Gastrocnemius medialis (tissue), 4 donors: ENCODE results near the gene ABTB2. TPM values are rescaled to one million over a fixed set of nuclear protein-coding genes. Genes with fewer than 3 reads are reported as not detected.

Experiments
- ATAC-seq, 2 donors: fragments of 150-250 bp; one replicate each; pipeline ENCODE4 v1.9.1; 2016
- DNase-seq, 2 donors: peaks; one replicate each; pipeline ENCODE4 v3.0.0-alpha.2; 2019
- H3K27ac ChIP-seq, 4 donors: fragments of 200-600 bp; sonication (generic); 1 replicate in 1 of 4; 2 replicates in 3 of 4; pipeline ENCODE4 v1.5.1; 2016 to 2018; ENCODE audit warnings: mild to moderate bottlenecking in 2 of 4, moderate library complexity in 1 of 4
- H3K27me3 ChIP-seq, 3 donors: fragments of 200-600 bp; sonication (generic) in 2 of 3; 1 replicate in 1 of 3; 2 replicates in 2 of 3; pipeline versions ENCODE4 v1.5.1 to v1.6.0; 2016 to 2019; ENCODE audit warnings: mild to moderate bottlenecking in 1 of 3, moderate library complexity in 1 of 3
- H3K36me3 ChIP-seq, 2 donors: fragments of 200-600 bp; sonication (generic) in 1 of 2; one replicate each; pipeline ENCODE4 v1.5.1; 2017 to 2018
- H3K4me1 ChIP-seq, 2 donors: fragments of 200-600 bp; sonication (generic) in 1 of 2; one replicate each; pipeline ENCODE4 v1.5.1; 2016 to 2017; ENCODE audit warnings: mild to moderate bottlenecking in 2 of 2
- H3K4me3 ChIP-seq, 4 donors: fragments of 200-600 bp; sonication (generic) in 3 of 4; 1 replicate in 1 of 4; 2 replicates in 3 of 4; pipeline ENCODE4 v1.5.1; 2016 to 2019; ENCODE audit warnings: mild to moderate bottlenecking in 2 of 4
- H3K9me3 ChIP-seq, 3 donors: fragments of 200-600 bp; sonication (generic) in 2 of 3; 1 replicate in 1 of 3; 2 replicates in 2 of 3; pipeline ENCODE4 v1.5.1; 2016 to 2019
- CTCF ChIP-seq, 5 experiments: fragments of 450-650 bp in 3 of 5; fragments of 200-600 bp in 2 of 5; sonication (generic) in 2 of 5; IDR thresholded peaks in 4 of 5; conservative IDR thresholded peaks in 1 of 5; 1 replicate in 4 of 5; 2 replicates in 1 of 5; pipeline ENCODE4 v1.5.1; 2016 to 2019; ENCODE audit warnings: antibody characterized with exemption in 5 of 5, mild to moderate bottlenecking in 3 of 5, moderate library complexity in 3 of 5
- POLR2A ChIP-seq, 2 donors: fragments of 450-650 bp; IDR thresholded peaks; one replicate each; pipeline ENCODE4 v1.6.1; 2017; ENCODE audit warnings: antibody characterized with exemption in 2 of 2, mild to moderate bottlenecking in 2 of 2, moderate library complexity in 2 of 2
- in situ Hi-C, 4 donors: fragments of 200-750 bp; cut with MboI; loops; one replicate each; pipeline versions ENCODE4 v1.15.0 to v1.8.0; 2017; ENCODE audit warnings: low sequenced_read_pairs in 4 of 4
- intact Hi-C: fragments of 100-400 bp; cut with DNase I; formaldehyde crosslinking; loops from one replicate; pipeline ENCODE4 v1.15.1; 2023; ENCODE audit warnings: low total_unique reads
- total RNA-seq, 4 donors: library from RNA; depleted of rRNA; stranded (reverse); fragments of >200 nt; gene quantifications; one replicate each; pipeline versions ENCODE4 v1.1.0 to v1.2.3, GENCODE V29; 2016

The ABTB2 gene
- total RNA-seq, 4 donors from 2014 or later: 8.8 to 30.7 (median 12.2) TPM

- no peak overlapping the region for H3K4me3 ChIP-seq
- DNase-seq: no peak
- no peak overlapping the region for H3K27ac ChIP-seq
- in situ Hi-C loops (loop anchor here (5.0 to 25.0 kb wide), 5 partner anchors 131 to 377 kb away; no protein-coding TSS in a partner anchor), intact Hi-C loops (loop anchor here (5.0 kb wide), 1 partner anchor 128 kb away; no protein-coding TSS in a partner anchor)
- H3K9me3 ChIP-seq: no peaks in the 10 kb centered on the region
- no peaks in the 10 kb centered on the region for H3K27me3 ChIP-seq
- TF ChIP-seq POLR2A (IDR thresholded peaks at IDR 0.05) (no peak), CTCF (IDR thresholded peaks at IDR 0.05 in 4 of 5, conservative IDR thresholded peaks at IDR 0.05 in 1 of 5) (no peak)
- no peaks in the 10 kb centered on the region for H3K36me3 ChIP-seq
- H3K4me1 ChIP-seq: no peaks in the 10 kb centered on the region
- no peak for ATAC-seq
Observed at GRCh38 chr11:34364102-34364501, 6.3 kb upstream of the ABTB2 start.

- H3K4me1 ChIP-seq: peaks cover 2 to 5% of the 10 kb centered on the region in 2 donors
- no peak for TF ChIP-seq CTCF (IDR thresholded peaks at IDR 0.05 in 4 of 5, conservative IDR thresholded peaks at IDR 0.05 in 1 of 5)
- TF ChIP-seq POLR2A (IDR thresholded peaks at IDR 0.05): no peak
- H3K27ac ChIP-seq: no peak overlapping the region
- no peak for ATAC-seq
- H3K4me3 ChIP-seq: no peak overlapping the region
- H3K27me3 ChIP-seq: no peaks in the 10 kb centered on the region
- no peak for DNase-seq
- H3K9me3 ChIP-seq: no peaks in the 10 kb centered on the region
- in situ Hi-C loops: loop anchor here (5.0 to 25.0 kb wide), 5 partner anchors 131 to 376 kb away; no protein-coding TSS in a partner anchor
- H3K36me3 ChIP-seq: no peaks in the 10 kb centered on the region
- intact Hi-C loops: loop anchor here (5.0 kb wide), 1 partner anchor 129 kb away; no protein-coding TSS in a partner anchor
Observed at GRCh38 chr11:34363363-34364084, 5.7 kb upstream of the ABTB2 start.

GRCh38 chr11:34360046-34360445, 2.2 kb upstream of the ABTB2 start:
- H3K27me3 ChIP-seq: peaks cover 0 to 7% (median 0%) of the 10 kb centered on the region in 3 donors
- in situ Hi-C loops (loop anchor here (5.0 to 25.0 kb wide), 5 partner anchors 135 to 373 kb away; no protein-coding TSS in a partner anchor), intact Hi-C loops (loop anchor here (5.0 kb wide), 1 partner anchor 132 kb away; no protein-coding TSS in a partner anchor)
- H3K9me3 ChIP-seq: no peaks in the 10 kb centered on the region
- ATAC-seq: no peak
- peaks cover 20 to 23% of the 10 kb centered on the region in 2 donors for H3K4me1 ChIP-seq
- no peak for TF ChIP-seq POLR2A (IDR thresholded peaks at IDR 0.05)
- H3K36me3 ChIP-seq: no peaks in the 10 kb centered on the region
- H3K4me3 ChIP-seq: no peak overlapping the region
- no peak for DNase-seq
- no peak overlapping the region for H3K27ac ChIP-seq

DNA sequence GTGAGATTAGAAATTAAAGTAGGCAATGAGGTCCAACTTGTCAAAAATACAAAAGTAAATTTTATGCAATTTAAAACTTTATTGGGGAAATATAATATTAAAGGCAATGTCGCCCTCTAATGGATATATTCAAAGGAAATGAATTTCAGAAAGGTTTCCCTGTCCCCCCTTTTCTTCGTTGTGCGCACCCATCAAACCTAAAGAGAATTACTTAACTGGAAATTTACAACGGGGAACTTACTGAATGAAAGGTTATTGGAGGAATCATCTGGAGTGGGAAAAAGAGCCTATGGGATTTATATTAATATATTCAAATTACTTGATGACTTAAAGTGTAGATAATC, 1.7 kb upstream of the ABTB2 start:
- no peaks in the 10 kb centered on the region for H3K9me3 ChIP-seq
- H3K4me1 ChIP-seq: peaks cover 24 to 28% of the 10 kb centered on the region in 2 donors
- ATAC-seq (no peak), DNase-seq (no peak)
- H3K27ac ChIP-seq: peak overlapping the region in 3 of 4 donors; percentile 75 to 96 (median 91)
- intact Hi-C loops (loop anchor here (1.0 to 5.0 kb wide), 6 partner anchors 49 to 558 kb away; partner anchors contain the start of genes APIP, NAT10 and PDHX), in situ Hi-C loops (loop anchor here in 2 of 4 donors (5.0 to 25.0 kb wide), 2 partner anchors 182 to 372 kb away; no protein-coding TSS in a partner anchor)
- TF ChIP-seq POLR2A (IDR thresholded peaks at IDR 0.05) (no peak), CTCF (IDR thresholded peaks at IDR 0.05 in 4 of 5, conservative IDR thresholded peaks at IDR 0.05 in 1 of 5) (peak; percentile 17 to 62 (median 43))
- H3K4me3 ChIP-seq: peak overlapping the region in 3 of 4 donors; percentile 58 to 87 (median 71)
- no peaks in the 10 kb centered on the region for H3K36me3 ChIP-seq
- H3K27me3 ChIP-seq: peaks cover 0 to 11% (median 0%) of the 10 kb centered on the region in 3 donors
